CD4-positive, alpha-beta T cell treated with Interleukin-17A for 4 hours (primary cell): Measurements from ENCODE around the gene B3GALT5.
"Not testable (repeated sequence)": the region's sequence is repeated elsewhere in the genome, so short reads cannot be mapped to it uniquely, and the experiment has no call there.

ENCODE experiments used
- DNase-seq: peaks from one replicate; pipeline ENCODE4 v3.0.0-alpha.2; 2020; ENCODE audit warnings: mixed read lengths

B3GALT5 gene

DNA sequence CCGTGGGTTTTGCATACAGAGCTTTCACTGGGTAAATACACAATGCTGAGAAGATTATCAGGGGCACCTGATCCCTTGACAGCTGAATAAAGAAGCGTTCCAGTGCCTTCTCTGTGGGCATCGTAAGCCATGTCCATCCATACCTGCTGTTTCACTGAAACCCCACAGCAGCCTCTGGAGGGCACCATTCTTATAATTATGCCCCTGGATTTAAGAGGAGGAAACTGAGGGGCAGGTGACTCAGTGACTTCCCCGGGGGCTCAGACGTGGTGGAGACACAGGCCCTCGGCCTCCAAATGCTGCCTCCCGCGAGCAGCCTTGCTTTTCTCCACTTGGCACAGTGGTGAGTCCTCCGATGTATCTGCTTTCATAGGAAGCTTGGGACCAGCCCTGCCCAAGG is 56.7 kb downstream of the B3GALT5 start:
- DNase-seq: no peak

DNA sequence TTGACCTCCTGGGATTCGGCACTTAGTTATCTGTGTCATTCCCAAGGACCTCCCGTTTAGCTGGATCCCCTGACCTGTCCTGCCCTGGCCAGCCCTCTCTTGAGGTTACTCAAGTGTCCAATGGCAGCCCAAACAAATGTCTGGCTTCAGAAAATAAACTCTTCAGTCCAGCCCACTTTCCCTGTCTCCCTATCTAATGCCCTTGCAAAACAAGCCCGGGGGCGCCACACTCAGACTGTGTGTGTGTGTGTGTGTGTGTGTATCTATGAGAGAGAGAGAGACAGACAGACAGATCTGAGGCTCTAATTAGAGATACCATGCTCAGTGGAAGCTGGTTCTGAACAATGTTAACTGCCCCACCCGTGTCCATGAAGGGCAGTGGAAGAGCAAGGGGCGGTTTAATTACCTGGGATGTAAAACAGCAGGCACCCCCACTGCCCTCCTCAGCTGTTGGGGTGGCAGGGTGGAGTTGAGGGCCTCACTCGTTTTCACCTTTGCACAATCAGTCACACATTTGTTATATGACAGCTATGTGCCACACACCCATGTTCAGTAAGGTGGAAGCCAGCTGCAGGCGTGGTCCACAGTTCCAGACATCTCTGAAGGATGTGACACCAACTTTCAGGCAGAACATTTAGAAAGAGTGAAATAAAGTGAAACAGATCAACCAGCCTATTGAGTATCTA is 57.4 kb downstream of the B3GALT5 start:
- DNase-seq: no peak

DNA sequence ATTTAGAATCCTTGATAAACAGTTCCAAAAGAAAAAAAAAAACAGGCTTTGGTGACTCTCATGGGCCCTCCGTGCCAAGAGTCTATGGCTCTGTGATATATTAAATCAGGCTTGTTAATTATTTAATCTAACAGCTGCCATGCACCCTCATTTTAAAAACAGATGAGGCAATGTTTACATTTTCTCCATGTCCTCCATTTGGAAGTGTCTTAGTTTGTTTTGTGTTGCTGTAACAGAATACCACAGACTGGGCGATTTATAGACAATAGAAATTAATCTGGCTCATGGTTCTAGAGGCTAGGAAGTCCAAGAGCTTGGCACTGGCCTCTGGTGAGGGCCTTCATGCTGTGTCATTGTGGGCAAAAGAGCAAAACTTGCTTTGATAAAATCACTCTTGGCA is 58.0 kb downstream of the B3GALT5 start:
- DNase-seq: no peak

- DNase-seq: no peak
Measured at GRCh38 chr21:39671986-39672385, 59.2 kb downstream of the B3GALT5 start.

DNA sequence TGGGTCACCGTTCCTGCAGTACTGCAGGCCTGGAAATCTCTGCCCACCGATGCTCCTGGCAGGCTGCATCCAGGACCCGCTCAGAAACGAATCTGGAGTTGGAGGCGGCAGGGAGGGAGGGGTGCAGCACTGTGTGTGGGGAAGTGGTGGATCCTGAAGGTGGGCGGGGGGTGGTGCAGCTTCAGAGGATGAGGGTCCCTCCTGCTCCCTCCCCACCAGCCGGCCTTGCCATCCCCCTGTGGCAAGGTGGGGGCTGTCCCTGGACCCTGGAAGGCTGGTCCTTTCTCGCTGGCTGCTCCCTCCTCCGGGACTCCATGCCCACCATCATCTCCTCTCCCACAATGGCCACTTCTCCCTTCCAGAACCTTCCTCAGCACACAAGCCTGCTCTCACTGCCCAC is 60.4 kb downstream of the B3GALT5 start:
- no peak for DNase-seq

GRCh38 chr21:39673736-39674135 is 61.0 kb downstream of the B3GALT5 start:
- no peak for DNase-seq

GRCh38 chr21:39674801-39675200 is 62.1 kb downstream of the B3GALT5 start:
- DNase-seq: no peak

- no peak for DNase-seq
Measured at GRCh38 chr21:39675590-39675989, 62.9 kb downstream of the B3GALT5 start.

DNA sequence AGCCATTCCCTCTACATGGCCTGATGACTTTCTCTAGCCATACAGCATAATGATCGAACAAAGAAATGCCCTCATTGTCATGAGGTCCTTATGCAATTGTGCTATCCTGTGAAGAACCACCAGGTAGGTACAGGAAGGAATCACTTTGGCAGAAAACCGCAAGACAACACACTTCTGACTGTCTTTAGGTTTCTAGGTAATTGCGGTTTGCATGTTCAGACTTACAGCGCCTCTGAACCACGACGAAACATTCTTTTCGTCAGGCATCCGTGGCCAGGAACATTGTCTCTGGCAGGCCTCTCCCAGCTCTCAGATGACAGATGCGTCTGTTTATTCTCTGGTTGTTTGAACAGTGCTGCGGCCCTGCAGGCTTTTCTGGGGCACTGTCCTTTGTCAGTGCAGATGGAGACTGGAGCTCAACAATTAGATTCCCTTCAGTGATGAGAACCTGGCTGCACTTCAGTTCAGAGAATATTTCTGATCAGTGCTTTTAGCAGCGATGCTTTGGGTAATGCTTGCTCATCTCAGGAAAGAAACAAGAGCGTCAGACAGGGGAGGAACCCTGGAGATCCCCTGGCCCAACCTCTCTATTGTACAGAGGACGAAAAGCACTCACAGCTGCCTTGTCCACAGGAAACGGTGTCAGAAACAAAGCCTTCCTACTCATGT is 63.4 kb downstream of the B3GALT5 start:
- DNase-seq: no peak

- no peak for DNase-seq
Measured at GRCh38 chr21:39680216-39680615, 67.5 kb downstream of the B3GALT5 start.

- DNase-seq: no peak
Measured at GRCh38 chr21:39681257-39681656, 68.5 kb downstream of the B3GALT5 start.

- no peak for DNase-seq
Measured at GRCh38 chr21:39681845-39682244, 69.1 kb downstream of the B3GALT5 start.

GRCh38 chr21:39685236-39685635 is 72.5 kb downstream of the B3GALT5 start:
- DNase-seq: no peak

DNA sequence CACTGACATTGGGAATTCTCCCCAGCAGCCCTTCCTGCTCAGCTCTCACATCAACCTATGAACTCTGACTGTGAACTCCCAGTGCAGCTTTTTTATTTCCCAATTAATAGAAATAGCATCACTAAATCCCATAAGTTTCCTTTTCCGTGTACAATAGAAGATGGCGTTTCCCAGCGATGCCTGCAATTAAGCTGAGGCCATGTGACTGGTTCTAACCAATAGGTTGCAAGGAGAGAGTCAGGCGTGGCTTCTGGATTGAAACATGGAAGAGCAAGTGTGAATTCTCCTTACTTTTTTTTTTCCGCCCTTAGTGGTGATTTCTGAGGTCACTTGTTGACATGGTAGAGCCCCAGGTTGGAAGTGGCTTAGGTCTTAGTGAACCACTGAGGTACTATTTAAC is 73.3 kb downstream of the B3GALT5 start:
- no peak for DNase-seq

DNA sequence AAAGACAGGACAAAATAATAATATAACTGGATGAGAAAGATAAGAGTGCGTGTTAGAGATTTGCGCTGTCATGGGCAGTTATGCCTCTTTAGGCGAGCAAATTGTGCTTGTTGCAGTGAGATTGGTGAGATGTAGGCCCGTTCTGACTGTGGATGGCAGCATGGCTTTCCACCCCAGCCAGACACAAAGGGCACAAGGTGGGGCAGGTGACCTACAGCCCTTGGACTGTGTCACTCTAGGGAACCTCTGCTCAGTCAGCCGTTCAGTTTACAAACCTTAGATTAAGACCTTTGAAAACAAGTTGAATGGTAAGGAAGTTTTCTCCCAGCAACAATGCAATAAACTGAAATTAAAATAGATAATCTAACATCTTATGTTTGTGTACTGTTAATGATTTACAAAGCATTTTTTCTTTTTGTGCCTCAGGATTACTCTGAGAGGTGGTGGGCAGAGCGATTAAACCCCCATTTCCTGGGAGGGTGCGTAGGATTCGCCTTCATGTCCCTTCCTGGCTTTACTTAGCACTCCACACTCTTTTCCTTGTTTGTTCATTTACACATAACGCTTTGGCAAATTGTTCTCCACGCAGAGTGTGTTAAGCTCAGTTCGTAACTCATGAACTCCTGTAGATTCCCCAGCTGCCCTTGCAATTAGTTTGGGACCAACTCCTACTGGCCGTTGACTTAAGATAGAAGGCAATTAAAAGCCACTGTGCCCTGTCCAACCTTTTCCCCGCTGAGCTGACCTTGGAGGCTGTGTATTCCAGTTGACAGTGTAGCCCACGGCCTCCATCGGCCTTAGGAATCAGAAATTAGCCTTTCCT is 74.1 kb downstream of the B3GALT5 start:
- DNase-seq: no peak

DNA sequence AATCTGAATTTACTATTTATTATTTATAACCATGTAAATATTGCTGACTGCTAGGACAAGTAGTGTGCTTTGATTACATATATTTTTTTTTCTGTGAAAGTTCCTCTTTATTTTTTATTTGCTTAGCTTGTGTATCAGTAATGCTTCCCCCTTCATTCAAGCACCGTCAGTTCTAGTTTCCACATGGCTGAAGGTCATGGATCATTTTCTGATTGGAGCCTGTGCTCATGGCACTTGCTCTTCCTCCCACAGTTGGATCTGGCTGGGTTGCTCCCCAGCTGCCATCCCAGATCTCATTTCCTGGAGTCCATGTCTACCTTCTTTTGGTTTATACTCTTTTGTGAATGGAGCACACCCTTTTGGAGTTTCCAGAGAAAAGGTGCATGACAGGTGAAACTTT is 75.3 kb downstream of the B3GALT5 start:
- DNase-seq: no peak

- DNase-seq: not testable (repeated sequence)
Measured at GRCh38 chr21:39689860-39690259, 77.1 kb downstream of the B3GALT5 start.

- DNase-seq: no peak
Measured at GRCh38 chr21:39690454-39690853, 77.7 kb downstream of the B3GALT5 start.

- no peak for DNase-seq
Measured at GRCh38 chr21:39694750-39695149, 82.0 kb downstream of the B3GALT5 start.

GRCh38 chr21:39696196-39696595 is 83.5 kb downstream of the B3GALT5 start:
- DNase-seq: no peak

GRCh38 chr21:39696618-39697017 is 83.9 kb downstream of the B3GALT5 start:
- no peak for DNase-seq

DNA sequence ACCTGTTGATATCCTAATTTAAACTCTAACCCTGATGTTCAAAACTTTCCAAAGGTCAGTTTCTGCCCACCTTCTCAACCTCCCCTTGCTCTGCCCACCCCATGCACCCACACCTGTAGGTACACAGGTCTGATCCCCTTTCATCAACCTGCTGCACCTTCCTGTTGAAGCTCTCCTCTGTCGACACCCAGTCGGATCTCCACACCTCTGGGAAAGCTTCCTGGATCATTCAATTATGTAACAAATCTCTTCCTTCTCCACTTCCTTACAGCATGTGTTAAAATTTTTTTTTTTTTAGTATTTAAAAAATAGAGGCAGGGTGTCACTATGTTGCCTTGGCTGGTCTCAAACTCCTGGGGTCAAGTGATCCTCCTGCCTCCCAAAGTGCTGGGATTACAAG is 87.6 kb downstream of the B3GALT5 start:
- no peak for DNase-seq

DNA sequence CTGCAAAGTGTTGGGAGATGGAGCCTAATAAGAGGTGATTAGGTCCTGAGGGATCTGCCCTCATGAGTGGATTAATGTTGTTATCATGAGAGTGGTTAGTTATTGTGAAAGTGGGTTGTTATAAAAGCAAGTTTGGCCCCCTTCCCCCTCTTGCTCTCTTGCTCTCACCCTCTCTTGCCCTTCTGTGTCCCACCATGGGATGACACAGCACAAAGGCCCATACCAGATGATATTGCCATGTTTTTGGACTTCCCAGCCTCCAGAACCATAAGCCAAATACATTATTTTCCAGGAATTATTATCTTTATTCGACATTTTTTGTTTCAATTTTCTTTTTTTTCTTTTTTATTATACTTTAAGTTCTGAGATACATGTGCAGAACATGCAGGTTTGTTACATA is 90.8 kb downstream of the B3GALT5 start:
- no peak for DNase-seq

DNA sequence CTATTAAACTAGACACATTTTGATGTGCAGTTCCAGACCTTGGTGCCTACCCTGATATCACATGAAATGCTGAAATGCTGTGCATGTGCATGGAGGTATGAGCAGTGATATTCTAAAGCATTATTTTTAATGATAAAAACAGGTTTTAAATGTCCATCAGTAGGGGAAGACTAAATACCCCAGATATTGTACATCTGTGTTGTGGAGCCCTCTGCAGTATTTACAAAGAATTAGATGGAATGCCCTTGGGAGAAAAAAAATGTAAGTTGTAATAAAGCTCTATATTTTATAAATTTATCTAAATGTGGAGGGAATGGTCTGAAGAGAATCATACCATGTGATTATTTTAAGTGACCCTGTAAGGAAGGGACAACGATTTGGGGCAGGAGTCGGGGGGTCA is 93.1 kb downstream of the B3GALT5 start:
- no peak for DNase-seq
